SJCRH30 (cell line): ENCODE data around the gene SLC1A2. TPM values are rescaled to one million over a fixed set of nuclear protein-coding genes. Genes with fewer than 3 reads are reported as not detected.
A peak's percentile ranks its signal among the peaks of the same experiment; 100 is the strongest.

Experiments used
- DNase-seq, 2 experiments: peaks; one replicate each; pipeline ENCODE4 v3.0.0-alpha.2; 2015 to 2020
- H3K27ac ChIP-seq: fragments of 250-450 bp; sonication (Bioruptor Pico); 2 replicates; pipeline ENCODE4 v1.5.1; 2020; ENCODE audit warnings: mild to moderate bottlenecking, moderate library complexity
- H3K27me3 ChIP-seq: fragments of 250-450 bp; sonication (Bioruptor Pico); 2 replicates; pipeline ENCODE4 v1.5.1; 2020; ENCODE audit warnings: mild to moderate bottlenecking, moderate library complexity
- H3K36me3 ChIP-seq: fragments of 250-450 bp; sonication (Bioruptor Pico); 2 replicates; pipeline ENCODE4 v1.5.1; 2020; ENCODE audit warnings: mild to moderate bottlenecking, moderate library complexity
- H3K4me1 ChIP-seq: fragments of 250-450 bp; sonication (Bioruptor Pico); 2 replicates; pipeline ENCODE4 v1.5.1; 2020; ENCODE audit warnings: mild to moderate bottlenecking, moderate library complexity
- H3K4me3 ChIP-seq: fragments of 250-450 bp; sonication (Bioruptor Pico); 2 replicates; pipeline ENCODE4 v1.5.1; 2020; ENCODE audit warnings: mild to moderate bottlenecking, moderate library complexity
- H3K9me3 ChIP-seq: fragments of 250-450 bp; sonication (Bioruptor Pico); replicated peaks from 2 replicates; pipeline ENCODE4 v1.5.1; 2020; ENCODE audit warnings: mild to moderate bottlenecking, moderate library complexity
- total RNA-seq: library from RNA; depleted of rRNA; stranded (reverse); fragments of >200 nt; shearing (Covaris generic); gene quantifications from 2 replicates; pipeline ENCODE4 v1.2.3, GENCODE V29; 2014

The SLC1A2 gene
- total RNA-seq, 1 experiment from 2014 or later: not detected

DNA sequence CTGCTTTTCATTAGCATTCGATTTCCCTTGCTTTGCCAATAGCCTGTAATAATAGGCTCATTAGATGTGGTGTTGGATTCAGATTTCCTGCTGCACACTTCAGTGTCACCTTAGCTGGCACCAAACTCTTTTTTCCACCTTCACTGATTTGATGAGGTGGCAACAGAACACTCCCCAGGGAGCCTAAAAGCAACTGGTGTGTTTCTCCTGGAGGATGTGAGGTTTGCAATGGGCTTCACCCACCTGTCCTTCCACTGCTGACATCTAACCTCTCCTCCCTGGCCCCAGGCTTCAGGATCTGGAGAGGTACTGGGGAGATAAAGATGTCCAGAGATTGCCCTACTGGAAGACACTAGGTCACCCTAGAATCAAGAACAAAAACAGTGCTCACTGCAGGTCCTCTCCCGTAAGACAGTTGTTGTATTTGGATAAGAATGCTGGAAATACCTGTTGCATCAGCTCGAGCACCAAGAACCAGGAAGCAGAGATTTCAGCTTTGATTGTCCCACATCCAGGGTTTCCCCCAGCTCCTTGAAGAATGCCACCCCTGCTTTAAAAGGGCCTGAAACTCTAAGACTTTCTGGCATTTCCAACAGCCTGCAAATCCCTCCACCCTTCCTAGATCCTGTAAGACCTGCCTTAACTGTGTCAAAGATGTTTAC lies 96.9 kb downstream of the SLC1A2 start:
- Histone ChIP-seq H3K4me3 (no peak overlapping the region), H3K9me3 (no peaks in the 10 kb centered on the region), H3K36me3 (no peaks in the 10 kb centered on the region), H3K4me1 (peaks cover 17% of the 10 kb centered on the region), H3K27ac (no peak overlapping the region), H3K27me3 (no peaks in the 10 kb centered on the region)
- DNase-seq: peak in 1 of 2 experiments; percentile 10

DNA sequence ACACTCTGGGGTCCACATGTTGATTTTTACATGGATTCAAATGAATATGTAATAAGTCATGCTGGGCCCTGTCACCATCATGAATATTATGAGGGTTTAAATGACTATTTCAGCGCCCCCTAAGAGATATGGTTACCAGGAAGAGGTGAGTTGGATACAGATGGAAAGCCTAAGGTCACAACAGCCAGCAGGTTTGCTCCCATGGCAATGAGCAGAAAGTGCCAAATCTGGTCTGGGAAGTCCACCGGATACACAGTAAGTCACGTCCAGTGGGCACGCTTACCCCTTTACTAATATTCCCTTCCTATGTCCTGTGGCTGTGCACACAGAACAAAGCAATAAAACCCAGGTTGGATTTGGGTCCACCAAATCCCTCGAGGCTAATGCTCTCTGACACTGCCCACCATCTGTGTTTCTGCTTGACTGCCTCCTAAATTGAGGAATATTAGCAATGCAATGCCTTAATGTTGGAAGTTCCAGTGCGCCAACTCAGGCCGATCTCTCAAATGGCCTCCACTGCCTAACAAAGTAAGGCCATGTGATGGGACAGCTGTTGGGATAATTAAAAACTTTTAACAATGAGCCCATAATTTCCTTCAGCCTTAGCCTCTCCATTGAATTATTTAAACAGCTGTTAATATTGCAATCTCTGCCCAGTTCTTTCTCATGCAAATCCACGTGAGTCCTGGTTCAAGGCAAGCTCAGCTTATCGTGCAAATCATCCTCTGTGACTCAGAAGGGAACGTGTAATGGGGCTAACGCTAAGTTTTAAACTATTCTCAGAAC lies 97.6 kb downstream of the SLC1A2 start:
- no peaks in the 10 kb centered on the region for H3K9me3 ChIP-seq
- no peaks in the 10 kb centered on the region for H3K36me3 ChIP-seq
- H3K27me3 ChIP-seq: no peaks in the 10 kb centered on the region
- no peak overlapping the region for H3K4me3 ChIP-seq
- no peak overlapping the region for H3K27ac ChIP-seq
- peaks cover 17% of the 10 kb centered on the region for H3K4me1 ChIP-seq
- DNase-seq: peak; percentile 14 to 51

DNA sequence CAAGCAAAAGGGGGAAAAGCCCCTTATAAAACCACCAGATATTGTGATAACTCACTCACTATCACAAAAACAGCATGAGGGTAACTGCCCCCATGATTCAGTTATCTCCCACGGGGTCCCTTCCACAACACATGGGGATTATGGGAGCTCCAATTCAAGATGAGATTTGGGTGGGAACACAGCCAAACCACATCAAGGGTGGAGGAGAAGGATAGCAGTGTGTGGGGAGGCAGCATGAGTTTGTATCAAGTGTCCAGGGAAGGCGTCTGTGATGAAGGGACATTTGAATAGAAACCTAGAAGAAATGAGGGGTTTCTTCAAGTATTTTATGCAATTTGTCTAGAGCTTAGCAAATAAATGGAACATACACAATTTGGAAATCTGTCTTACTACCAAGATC lies 98.2 kb downstream of the SLC1A2 start:
- Histone ChIP-seq H3K4me3 (no peak overlapping the region), H3K27ac (no peak overlapping the region), H3K36me3 (no peaks in the 10 kb centered on the region), H3K4me1 (peaks cover 17% of the 10 kb centered on the region), H3K9me3 (no peaks in the 10 kb centered on the region), H3K27me3 (no peaks in the 10 kb centered on the region)
- peak; percentile 29 to 49 for DNase-seq

- Histone ChIP-seq H3K27ac (no peak overlapping the region), H3K9me3 (no peaks in the 10 kb centered on the region), H3K27me3 (no peaks in the 10 kb centered on the region), H3K4me1 (peaks cover 17% of the 10 kb centered on the region), H3K36me3 (no peaks in the 10 kb centered on the region), H3K4me3 (no peak overlapping the region)
- no peak for DNase-seq
Observed at GRCh38 chr11:35318977-35319925, 100.1 kb downstream of the SLC1A2 start.

- DNase-seq: no peak
- Histone ChIP-seq H3K9me3 (no peaks in the 10 kb centered on the region), H3K27ac (no peak overlapping the region), H3K27me3 (no peaks in the 10 kb centered on the region), H3K4me3 (no peak overlapping the region), H3K36me3 (no peaks in the 10 kb centered on the region), H3K4me1 (peaks cover 17% of the 10 kb centered on the region)
Observed at GRCh38 chr11:35318309-35318708, 101.0 kb downstream of the SLC1A2 start.

- H3K27ac ChIP-seq: no peak overlapping the region
Observed at GRCh38 chr11:35317253-35317652, 102.1 kb downstream of the SLC1A2 start.

DNA sequence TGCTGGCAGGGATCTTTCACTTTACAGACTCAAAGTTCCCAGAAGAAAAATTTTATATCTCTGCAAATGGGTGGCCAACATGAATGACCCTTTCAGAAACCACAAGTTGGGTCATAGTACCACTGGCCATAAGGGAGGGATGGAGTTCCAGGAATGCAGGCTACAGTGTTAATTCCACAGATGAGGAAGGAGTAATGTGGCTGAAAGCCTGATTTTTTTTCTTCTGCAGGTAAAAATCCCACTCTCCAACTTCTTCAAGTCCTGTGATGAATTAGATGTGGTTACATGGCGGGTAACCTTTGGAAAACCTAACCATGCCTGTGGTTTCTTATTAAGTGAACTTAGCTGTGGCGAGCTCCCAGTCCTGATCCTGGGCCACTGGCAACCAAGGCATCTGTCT lies 103.2 kb downstream of the SLC1A2 start:
- H3K27me3 ChIP-seq: no peaks in the 10 kb centered on the region
- no peak overlapping the region for H3K4me3 ChIP-seq
- no peak overlapping the region for H3K27ac ChIP-seq
- no peaks in the 10 kb centered on the region for H3K9me3 ChIP-seq
- DNase-seq: no peak
- no peaks in the 10 kb centered on the region for H3K36me3 ChIP-seq
- peaks cover 5% of the 10 kb centered on the region; the same call in 1 of the 2 replicates for H3K4me1 ChIP-seq

More at GRCh38 chr11:35317253-35317652, 102.1 kb downstream of the SLC1A2 start:
- Histone ChIP-seq H3K27me3 (no peaks in the 10 kb centered on the region), H3K4me3 (no peak overlapping the region), H3K4me1 (peaks cover 14% of the 10 kb centered on the region), H3K9me3 (no peaks in the 10 kb centered on the region), H3K36me3 (no peaks in the 10 kb centered on the region)
- no peak for DNase-seq

GRCh38 chr11:35313760-35314153 lies 105.6 kb downstream of the SLC1A2 start:
- Histone ChIP-seq H3K9me3 (no peaks in the 10 kb centered on the region), H3K4me3 (no peak overlapping the region), H3K27me3 (no peaks in the 10 kb centered on the region), H3K36me3 (no peaks in the 10 kb centered on the region), H3K27ac (no peak overlapping the region), H3K4me1 (no peaks in the 10 kb centered on the region)
- no peak for DNase-seq

DNA sequence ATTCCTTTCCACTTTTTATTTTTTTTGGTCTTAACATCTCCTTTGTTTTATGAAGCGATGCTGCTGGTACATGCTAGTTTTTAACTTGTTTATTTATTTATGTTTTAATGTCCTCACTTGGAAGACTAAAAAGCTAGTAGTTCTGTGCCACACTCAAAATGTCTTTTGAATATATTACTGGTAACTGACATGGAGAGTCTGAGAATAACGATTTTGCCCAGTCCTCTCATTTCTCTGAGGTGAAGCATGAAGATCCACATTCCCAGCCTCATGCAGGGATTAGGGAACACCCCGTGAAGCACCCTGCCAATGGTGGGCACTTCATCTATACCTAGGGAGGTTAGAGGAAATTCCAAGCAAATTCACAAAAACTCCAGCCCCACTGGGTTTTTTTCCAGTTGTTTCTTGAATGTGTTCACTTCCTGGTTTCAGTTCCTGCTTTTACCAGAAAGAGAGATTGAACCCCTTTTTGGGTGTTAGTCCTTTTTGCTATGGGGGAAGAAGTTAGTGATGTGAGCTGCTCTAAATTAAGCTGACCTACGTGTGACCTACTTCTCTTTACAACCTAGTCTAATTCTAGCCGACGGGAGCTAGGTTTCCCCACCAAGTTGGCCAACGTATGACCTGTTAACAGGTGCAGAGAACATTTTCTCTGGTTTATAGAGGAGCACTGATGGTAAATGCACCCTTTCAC lies 106.1 kb downstream of the SLC1A2 start:
- H3K9me3 ChIP-seq: no peaks in the 10 kb centered on the region
- DNase-seq: no peak
- H3K27me3 ChIP-seq: no peaks in the 10 kb centered on the region

GRCh38 chr11:35311331-35311730 lies 108.0 kb downstream of the SLC1A2 start:
- Histone ChIP-seq H3K9me3 (no peaks in the 10 kb centered on the region), H3K4me3 (no peak overlapping the region), H3K27me3 (no peaks in the 10 kb centered on the region), H3K27ac (no peak overlapping the region), H3K36me3 (no peaks in the 10 kb centered on the region), H3K4me1 (no peaks in the 10 kb centered on the region)
- DNase-seq: no peak

More for the DNA sequence above, 106.1 kb downstream of the SLC1A2 start:
- Histone ChIP-seq H3K4me1 (no peaks in the 10 kb centered on the region), H3K27ac (no peak overlapping the region), H3K4me3 (no peak overlapping the region), H3K36me3 (no peaks in the 10 kb centered on the region)

GRCh38 chr11:35308157-35308556 lies 111.2 kb downstream of the SLC1A2 start:
- Histone ChIP-seq H3K4me3 (no peak overlapping the region), H3K27ac (no peak overlapping the region), H3K9me3 (no peaks in the 10 kb centered on the region), H3K4me1 (no peaks in the 10 kb centered on the region), H3K36me3 (no peaks in the 10 kb centered on the region), H3K27me3 (no peaks in the 10 kb centered on the region)
- no peak for DNase-seq

DNA sequence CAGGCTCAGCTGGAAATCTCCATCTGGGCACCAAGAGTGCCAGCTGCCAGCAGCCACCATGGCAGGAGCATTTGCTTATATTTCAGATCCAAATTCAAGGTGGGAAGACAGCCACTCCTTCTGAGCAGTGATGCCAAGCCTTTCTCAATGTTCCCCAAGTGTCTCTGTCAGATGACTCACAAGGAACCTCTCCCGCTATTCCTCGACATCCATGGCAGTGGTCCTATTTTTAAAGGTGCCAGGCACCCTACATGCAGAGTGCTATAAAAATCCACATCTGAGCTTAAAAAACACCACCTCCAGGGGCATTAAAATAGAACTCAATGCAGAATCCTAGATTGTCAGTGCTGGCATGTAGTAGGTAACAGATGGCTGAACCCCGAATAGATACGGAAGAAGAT lies 112.1 kb downstream of the SLC1A2 start:
- H3K36me3 ChIP-seq: no peaks in the 10 kb centered on the region
- H3K4me1 ChIP-seq: no peaks in the 10 kb centered on the region
- no peaks in the 10 kb centered on the region for H3K27me3 ChIP-seq
- H3K9me3 ChIP-seq: no peaks in the 10 kb centered on the region
- no peak overlapping the region for H3K27ac ChIP-seq
- DNase-seq: no peak
- H3K4me3 ChIP-seq: no peak overlapping the region

- Histone ChIP-seq H3K4me1 (no peaks in the 10 kb centered on the region), H3K4me3 (no peak overlapping the region), H3K9me3 (no peaks in the 10 kb centered on the region), H3K27ac (no peak overlapping the region), H3K36me3 (no peaks in the 10 kb centered on the region), H3K27me3 (no peaks in the 10 kb centered on the region)
- DNase-seq: peak; percentile 9 to 44
Observed at GRCh38 chr11:35305670-35306382, 113.5 kb downstream of the SLC1A2 start.
